Kidney (tissue), 14 donors: ENCODE measurements around the gene ZNF101. TPM values are rescaled to one million over a fixed set of nuclear protein-coding genes. Genes with fewer than 3 reads are reported as not detected.

ENCODE experiments used
- DNase-seq, 5 donors: peaks; one replicate each; pipeline ENCODE4 v3.0.0-alpha.2; 2013 to 2020
- FAIRE-seq: peaks from 2 replicates; lab custom pipeline; 2012; peaks lifted over from hg19 to GRCh38; lab: Jason Lieb, UNC
- H3K27ac ChIP-seq, 2 donors: one replicate each; pipeline ENCODE4 v1.7.0; 2013; ENCODE audit warnings: low read depth in 2 of 2, low read length in 2 of 2, inconsistent platforms in 1 of 2
- H3K27me3 ChIP-seq: one replicate; pipeline ENCODE4 v1.7.1; 2013; ENCODE audit warnings: low read length, inconsistent platforms; ENCODE audit not compliant: control insufficient read depth, insufficient read depth
- H3K36me3 ChIP-seq, 3 donors: one replicate each; pipeline versions ENCODE4 v1.7.0 to v1.7.1; 2013; ENCODE audit warnings: low read length in 3 of 3, control low read depth in 1 of 3, inconsistent platforms in 1 of 3; ENCODE audit not compliant: insufficient read depth in 3 of 3, control insufficient read depth in 2 of 3
- H3K4me1 ChIP-seq, 3 donors: one replicate each; pipeline versions ENCODE4 v1.7.0 to v1.7.1; 2013; ENCODE audit warnings: low read length in 3 of 3, inconsistent platforms in 1 of 3, low read depth in 1 of 3; ENCODE audit not compliant: control insufficient read depth in 2 of 3, insufficient read depth in 2 of 3
- H3K4me3 ChIP-seq, 3 donors: one replicate each; pipeline versions ENCODE4 v1.7.0 to v1.8.1; 2013; ENCODE audit warnings: low read length in 3 of 3, control low read depth in 1 of 3, inconsistent platforms in 1 of 3
- H3K9ac ChIP-seq, 3 donors: one replicate each; pipeline versions ENCODE4 v1.7.0 to v1.7.1; 2013; ENCODE audit warnings: low read length in 3 of 3, control low read depth in 1 of 3, inconsistent platforms in 1 of 3
- H3K9me3 ChIP-seq, 3 donors: one replicate each; pipeline versions ENCODE4 v1.7.0 to v1.7.1; 2013; ENCODE audit warnings: low read length in 3 of 3, control low read depth in 1 of 3, inconsistent platforms in 1 of 3; ENCODE audit not compliant: control insufficient read depth in 2 of 3, insufficient read depth in 1 of 3
- CTCF ChIP-seq: IDR thresholded peaks from 3 replicates; pipeline ENCODE4 v1.5.1; 2012; ENCODE audit warnings: mild to moderate bottlenecking, moderate library complexity, borderline replicate concordance; ENCODE audit not compliant: insufficient read depth; ENCODE audit errors: extremely low read depth
- intact Hi-C: fragments of 100-400 bp; cut with DNase I; formaldehyde crosslinking; loops from one replicate; pipeline ENCODE4 v1.11.1; 2022
- polyA plus RNA-seq: library from polyadenylated mRNA; stranded (reverse); fragments of 350-450 nt; fragmentation: Illumina TruSeq; extraction: RNeasy Lipid Tissue Mini Kit (QIAGEN cat#74804); gene quantifications from one replicate; pipeline ENCODE4 v1.2.3, GENCODE V29; 2014; ENCODE audit warnings: low read depth, low replicate concordance; ENCODE audit not compliant: insufficient read depth
- total RNA-seq: library from RNA; stranded (reverse); fragmentation: NEBNext Ultra II Directional; extraction: Animal tissue kit (Norgen Biotek cat#: 25700); gene quantifications from one replicate; pipeline ENCODE4 v1.2.1, GENCODE V29; 2021
- donor health status: control.
- donor health status: control.
- donor health status: control.
- donor health status: control.
- donor health status: control.
- donor health status: DM: yes; HTN: yes; CAD: no.
- donor health status: Normal renal cell carcinoma (clear cell type).

The ZNF101 gene
- total and polyA plus RNA-seq, 2 donors from 2014 or later = 10.2 to 21.2 TPM

GRCh38 chr19:19642506-19643157, 26.0 kb upstream of the ZNF101 start:
- Histone ChIP-seq H3K36me3 (peaks cover 0 to 11% (median 6%) of the 10 kb centered on the region in 3 donors), H3K27me3 (no peaks in the 10 kb centered on the region), H3K9me3 (no peaks in the 10 kb centered on the region), H3K4me3 (peak overlapping the region; percentile 56 to 78 (median 62)), H3K9ac (peak overlapping the region; percentile 15 to 71 (median 45)), H3K27ac (no peak overlapping the region), H3K4me1 (peaks cover 0 to 5% (median 0%) of the 10 kb centered on the region in 3 donors)
- intact Hi-C loops = loop anchor here (5.0 kb wide), 1 partner anchor 110 kb away; no protein-coding TSS in a partner anchor
- no peak for DNase-seq
- FAIRE-seq = no peak
- no peak for TF ChIP-seq CTCF

GRCh38 chr19:19643158-19644053, 25.2 kb upstream of the ZNF101 start, which contains the start of gene GMIP:
Gene GMIP, minus strand, starts transcription at chr19:19643657. Its CDS starts 128 bp downstream, at chr19:19643529.
- H3K9me3 ChIP-seq = no peaks in the 10 kb centered on the region
- H3K36me3 ChIP-seq = peaks cover 0 to 11% (median 6%) of the 10 kb centered on the region in 3 donors
- peaks cover 0 to 5% (median 0%) of the 10 kb centered on the region in 3 donors for H3K4me1 ChIP-seq
- H3K4me3 ChIP-seq = peak within 1 kb of the TSS; percentile 56 to 78 (median 62)
- TF ChIP-seq CTCF = peak; percentile 73
- FAIRE-seq (no peak), DNase-seq (peak; percentile 70 to 91 (median 82))
- peak within 1 kb of the TSS; percentile 15 to 71 (median 45) for H3K9ac ChIP-seq
- H3K27ac ChIP-seq = no peak within 1 kb of the TSS
- intact Hi-C loops = loop anchor here (5.0 kb wide), 1 partner anchor 111 kb away; no protein-coding TSS in a partner anchor
- no peaks in the 10 kb centered on the region for H3K27me3 ChIP-seq

GRCh38 chr19:19644054-19644388, 24.6 kb upstream of the ZNF101 start:
- no peak for TF ChIP-seq CTCF
- intact Hi-C loops = loop anchor here (5.0 kb wide), 1 partner anchor 112 kb away; no protein-coding TSS in a partner anchor
- Histone ChIP-seq H3K9ac (peak overlapping the region in 1 of 3 donors; percentile 71), H3K27me3 (no peaks in the 10 kb centered on the region), H3K36me3 (peaks cover 0 to 11% (median 6%) of the 10 kb centered on the region in 3 donors), H3K4me3 (peak overlapping the region in 1 of 3 donors; percentile 78), H3K9me3 (no peaks in the 10 kb centered on the region), H3K4me1 (peaks cover 0 to 5% (median 0%) of the 10 kb centered on the region in 3 donors), H3K27ac (no peak overlapping the region)
- FAIRE-seq (no peak), DNase-seq (no peak)
